Endothelial cell of coronary artery (primary cell): ENCODE results near the gene CBX4. TPM values are rescaled to one million over a fixed set of nuclear protein-coding genes. Genes with fewer than 3 reads are reported as not detected.

Experiments
- total RNA-seq: library from RNA; depleted of rRNA; stranded (reverse); fragments of >200 nt; gene quantifications from 2 replicates; pipeline ENCODE4 v1.2.3, GENCODE V29; 2014

Gene CBX4
- 5.9 and 6.9 TPM in 2 replicates for total RNA-seq

GRCh38 chr17:79839356-79840268 is at the start of gene CBX4:
Gene CBX4, minus strand, starts transcription at chr17:79839440. Its CDS starts 189 bp downstream, at chr17:79839251.

GRCh38 chr17:79796763-79797491 is 42.3 kb downstream of the CBX4 start, which contains the start of gene CBX8:
Gene CBX8, minus strand, starts transcription at chr17:79797077. Its CDS starts 79 bp downstream, at chr17:79796998.

Other genes starting within 250 kb of the CBX4 start
- gene RBFOX3, start 228.4 kb downstream of the CBX4 start, total RNA-seq, result not detected in 2 replicates
- not detected in 2 replicates for gene ENPP7, start 108.5 kb downstream of the CBX4 start, total RNA-seq
- gene CBX2, start 61.3 kb downstream of the CBX4 start, total RNA-seq, result 7.5 and 9.8 TPM in 2 replicates
- gene CBX8, start 42.4 kb downstream of the CBX4 start, total RNA-seq, result 1.7 and 3.4 TPM in 2 replicates
- gene TBC1D16, start 196.4 kb upstream of the CBX4 start, total RNA-seq, result 38.5 and 42.9 TPM in 2 replicates
- 1.5 and 2.6 TPM in 2 replicates for gene CCDC40, start 197.2 kb upstream of the CBX4 start, total RNA-seq